ENCODE data around the gene KIFBP.
"Not testable (repeated sequence)": the region's sequence is repeated elsewhere in the genome, so short reads cannot be mapped to it uniquely, and the experiment has no call there.

KIFBP gene, protein sequence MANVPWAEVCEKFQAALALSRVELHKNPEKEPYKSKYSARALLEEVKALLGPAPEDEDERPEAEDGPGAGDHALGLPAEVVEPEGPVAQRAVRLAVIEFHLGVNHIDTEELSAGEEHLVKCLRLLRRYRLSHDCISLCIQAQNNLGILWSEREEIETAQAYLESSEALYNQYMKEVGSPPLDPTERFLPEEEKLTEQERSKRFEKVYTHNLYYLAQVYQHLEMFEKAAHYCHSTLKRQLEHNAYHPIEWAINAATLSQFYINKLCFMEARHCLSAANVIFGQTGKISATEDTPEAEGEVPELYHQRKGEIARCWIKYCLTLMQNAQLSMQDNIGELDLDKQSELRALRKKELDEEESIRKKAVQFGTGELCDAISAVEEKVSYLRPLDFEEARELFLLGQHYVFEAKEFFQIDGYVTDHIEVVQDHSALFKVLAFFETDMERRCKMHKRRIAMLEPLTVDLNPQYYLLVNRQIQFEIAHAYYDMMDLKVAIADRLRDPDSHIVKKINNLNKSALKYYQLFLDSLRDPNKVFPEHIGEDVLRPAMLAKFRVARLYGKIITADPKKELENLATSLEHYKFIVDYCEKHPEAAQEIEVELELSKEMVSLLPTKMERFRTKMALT

DNA sequence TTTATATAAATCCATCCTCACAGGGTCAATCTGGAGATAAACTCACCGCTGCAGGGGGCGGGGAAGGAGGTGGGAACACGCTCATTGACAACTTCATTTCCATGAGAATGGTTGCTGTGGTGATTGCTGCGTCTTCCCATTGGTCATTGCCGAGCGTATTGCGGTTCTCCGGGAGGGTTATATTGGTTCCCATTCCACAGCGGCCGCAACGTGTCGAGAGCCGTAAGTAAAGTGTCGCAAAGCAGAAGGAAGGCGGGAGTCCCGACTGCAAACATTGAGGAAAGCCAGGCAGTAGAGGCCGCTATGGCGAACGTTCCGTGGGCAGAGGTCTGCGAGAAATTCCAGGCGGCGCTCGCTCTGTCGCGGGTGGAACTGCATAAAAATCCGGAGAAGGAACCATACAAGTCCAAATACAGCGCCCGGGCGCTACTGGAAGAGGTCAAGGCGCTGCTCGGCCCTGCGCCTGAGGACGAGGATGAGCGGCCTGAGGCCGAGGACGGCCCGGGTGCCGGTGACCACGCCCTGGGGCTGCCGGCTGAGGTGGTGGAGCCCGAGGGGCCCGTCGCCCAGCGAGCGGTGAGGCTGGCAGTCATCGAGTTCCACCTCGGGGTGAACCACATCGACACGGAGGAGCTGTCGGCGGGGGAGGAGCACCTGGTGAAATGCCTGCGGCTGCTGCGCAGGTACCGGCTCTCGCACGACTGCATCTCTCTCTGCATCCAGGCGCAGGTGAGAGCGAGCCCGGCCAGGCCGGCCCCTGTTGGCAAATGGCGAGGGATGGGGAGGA lies at the start of gene KIFBP:
KIFBP (plus strand) TSS at position 274 of the 787 bp plus-strand sequence; CDS start at position 304, 30 bp downstream.
- Histone ChIP-seq H3K79me2 (ENCODE audit: insufficient read depth, low read length) (no peaks in the 10 kb centered on the region), H3K9me2 (replicated peaks; ENCODE audit: insufficient read depth, low read length) (no peaks in the 10 kb centered on the region), H3K9ac (ENCODE audit: low read length) (peak within 1 kb of the TSS; percentile 21; the same call in 1 of the 2 replicates), H4K20me1 (ENCODE audit: low read depth, low read length) (no peaks in the 10 kb centered on the region; the same call in 1 of the 2 replicates), H3K27me3 (ENCODE audit: low read length) (no peaks in the 10 kb centered on the region), H3K4me3 (ENCODE audit: insufficient read depth, low read length, poor library complexity, severe bottlenecking) (no peak within 1 kb of the TSS), H3K36me3 (ENCODE audit: low read length) (peaks cover 16% of the 10 kb centered on the region), H3K9me3 (ENCODE audit: insufficient read depth, low read length) (no peaks in the 10 kb centered on the region), H2AFZ (ENCODE audit: low read depth, low read length, severe bottlenecking) (peak within 1 kb of the TSS; percentile 15), H3F3A (ENCODE audit: insufficient read depth) (peaks cover 38% of the 10 kb centered on the region), H3K27ac (ENCODE audit: low read depth, low read length) (no peak within 1 kb of the TSS), H3K4me2 (ENCODE audit: low read depth, low read length, poor library complexity, severe bottlenecking) (peak within 1 kb of the TSS; percentile 19)
- TF ChIP-seq, protein P1, sequence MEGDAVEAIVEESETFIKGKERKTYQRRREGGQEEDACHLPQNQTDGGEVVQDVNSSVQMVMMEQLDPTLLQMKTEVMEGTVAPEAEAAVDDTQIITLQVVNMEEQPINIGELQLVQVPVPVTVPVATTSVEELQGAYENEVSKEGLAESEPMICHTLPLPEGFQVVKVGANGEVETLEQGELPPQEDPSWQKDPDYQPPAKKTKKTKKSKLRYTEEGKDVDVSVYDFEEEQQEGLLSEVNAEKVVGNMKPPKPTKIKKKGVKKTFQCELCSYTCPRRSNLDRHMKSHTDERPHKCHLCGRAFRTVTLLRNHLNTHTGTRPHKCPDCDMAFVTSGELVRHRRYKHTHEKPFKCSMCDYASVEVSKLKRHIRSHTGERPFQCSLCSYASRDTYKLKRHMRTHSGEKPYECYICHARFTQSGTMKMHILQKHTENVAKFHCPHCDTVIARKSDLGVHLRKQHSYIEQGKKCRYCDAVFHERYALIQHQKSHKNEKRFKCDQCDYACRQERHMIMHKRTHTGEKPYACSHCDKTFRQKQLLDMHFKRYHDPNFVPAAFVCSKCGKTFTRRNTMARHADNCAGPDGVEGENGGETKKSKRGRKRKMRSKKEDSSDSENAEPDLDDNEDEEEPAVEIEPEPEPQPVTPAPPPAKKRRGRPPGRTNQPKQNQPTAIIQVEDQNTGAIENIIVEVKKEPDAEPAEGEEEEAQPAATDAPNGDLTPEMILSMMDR (IDR thresholded peaks at IDR 0.05; ENCODE audit: insufficient read depth, low read length, poor library complexity, severe bottlenecking) = peak; percentile 10
- no peak for TF ChIP-seq EZH2phosphoT487 (conservative IDR thresholded peaks at IDR 0.05; ENCODE audit: low read length)

DNA sequence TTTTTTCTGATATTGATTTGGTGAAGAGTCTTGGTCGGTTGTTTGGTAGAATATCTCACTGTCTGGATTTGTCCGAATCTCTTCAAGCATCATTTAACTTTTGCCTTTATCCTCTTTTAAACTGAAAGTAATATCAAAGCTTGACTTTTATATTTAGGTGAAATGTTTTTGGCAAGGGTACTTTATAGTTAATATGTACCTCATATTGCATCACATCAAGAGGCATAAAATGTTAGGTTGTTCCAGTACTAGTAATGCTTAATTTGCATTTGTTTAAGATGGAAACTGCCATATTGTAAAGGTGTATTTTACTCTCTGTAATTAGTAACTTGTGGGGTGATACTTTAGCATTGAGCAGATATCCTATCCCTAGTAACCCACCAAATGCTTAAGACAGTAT lies 49.7 kb upstream of the KIFBP start:
- H3K36me3 ChIP-seq (ENCODE audit: low read length) = peaks cover 57% of the 10 kb centered on the region; the same call in 1 of the 2 replicates
- TF ChIP-seq, protein P1 (IDR thresholded peaks at IDR 0.05; ENCODE audit: insufficient read depth, low read length, poor library complexity, severe bottlenecking) = no peak
- TF ChIP-seq EZH2phosphoT487 (conservative IDR thresholded peaks at IDR 0.05; ENCODE audit: low read length) = no peak
- H3K27ac ChIP-seq (ENCODE audit: low read depth, low read length) = no peak overlapping the region
- no peaks in the 10 kb centered on the region for H3K9me2 ChIP-seq (replicated peaks; ENCODE audit: insufficient read depth, low read length)
- H2AFZ ChIP-seq (ENCODE audit: low read depth, low read length, severe bottlenecking) = no peak overlapping the region
- no peaks in the 10 kb centered on the region for H4K20me1 ChIP-seq (ENCODE audit: low read depth, low read length)
- H3K79me2 ChIP-seq (ENCODE audit: insufficient read depth, low read length) = peaks cover 4% of the 10 kb centered on the region; the same call in 1 of the 2 replicates
- H3K4me2 ChIP-seq (ENCODE audit: low read depth, low read length, poor library complexity, severe bottlenecking) = no peak overlapping the region
- H3F3A ChIP-seq (ENCODE audit: insufficient read depth) = no peaks in the 10 kb centered on the region; the same call in 1 of the 2 replicates
- H3K9me3 ChIP-seq (ENCODE audit: insufficient read depth, low read length) = no peaks in the 10 kb centered on the region
- no peak overlapping the region for H3K9ac ChIP-seq (ENCODE audit: low read length)
- H3K4me3 ChIP-seq (ENCODE audit: insufficient read depth, low read length, poor library complexity, severe bottlenecking) = no peak overlapping the region
- no peaks in the 10 kb centered on the region for H3K27me3 ChIP-seq (ENCODE audit: low read length)

DNA sequence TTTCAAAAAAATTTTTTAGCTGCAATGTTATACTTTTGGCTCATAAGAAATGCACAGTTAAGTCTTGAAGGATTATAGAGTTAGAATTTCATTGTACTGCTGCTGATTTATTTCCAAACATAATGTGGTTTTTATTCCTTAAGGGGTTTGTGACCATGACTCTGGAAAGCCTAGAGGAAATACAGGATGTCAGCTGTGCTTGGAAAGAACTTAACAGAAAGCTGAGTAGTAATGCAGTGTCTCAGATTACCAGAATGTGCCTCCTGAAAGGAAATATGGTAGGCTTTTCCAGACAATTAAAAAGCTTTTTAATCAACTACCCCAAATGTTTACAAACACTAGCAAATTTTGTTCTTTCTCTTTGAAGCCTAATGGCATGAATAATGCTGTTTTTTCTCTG lies 47.7 kb upstream of the KIFBP start:
- not testable (repeated sequence) for H3K4me2 ChIP-seq (ENCODE audit: low read depth, low read length, poor library complexity, severe bottlenecking); H4K20me1 ChIP-seq (ENCODE audit: low read depth, low read length); H3F3A ChIP-seq (ENCODE audit: insufficient read depth); H3K27ac ChIP-seq (ENCODE audit: low read depth, low read length); H3K79me2 ChIP-seq (ENCODE audit: insufficient read depth, low read length); H3K9me2 ChIP-seq (replicated peaks; ENCODE audit: insufficient read depth, low read length); H2AFZ ChIP-seq (ENCODE audit: low read depth, low read length, severe bottlenecking); H3K9me3 ChIP-seq (ENCODE audit: insufficient read depth, low read length); H3K27me3 ChIP-seq (ENCODE audit: low read length); H3K9ac ChIP-seq (ENCODE audit: low read length); H3K4me3 ChIP-seq (ENCODE audit: insufficient read depth, low read length, poor library complexity, severe bottlenecking)
- peaks cover 46% of the 10 kb centered on the region; the same call in 1 of the 2 replicates for H3K36me3 ChIP-seq (ENCODE audit: low read length)
